HepG2 (cell line): ENCODE results near the gene HDHD3. TPM values are rescaled to one million over a fixed set of nuclear protein-coding genes. Genes with fewer than 3 reads are reported as not detected.

Experiments used
- ERF ChIP-seq: IDR thresholded peaks from 2 replicates; pipeline ENCODE4 v1.6.1; 2018; ENCODE audit warnings: missing biosample characterization, missing genetic modification reagents
- ETS1 ChIP-seq: sonication (generic); formaldehyde crosslinking; IDR thresholded peaks from 2 replicates; pipeline ENCODE4 v1.4.0; 2020; ENCODE audit warnings: missing genetic modification reagents
- ETV5 ChIP-seq: IDR thresholded peaks from 2 replicates; pipeline ENCODE4 v1.6.1; 2018; ENCODE audit warnings: missing biosample characterization, missing genetic modification reagents, inconsistent platforms, borderline replicate concordance
- GABPA ChIP-seq, 2 experiments: IDR thresholded peaks; 2 replicates each; pipeline ENCODE4 v1.6.1; 2011 to 2016; ENCODE audit warnings: low read depth in 2 of 2, low read length in 1 of 2, missing biosample characterization in 1 of 2, missing genetic modification characterization in 1 of 2
- HNRNPH1 ChIP-seq: fragments of 200-400 bp; formaldehyde crosslinking; optimal IDR thresholded peaks from 2 replicates; pipeline ENCODE3; 2017; ENCODE audit warnings: mild to moderate bottlenecking, low read depth, low read length
- HOXA5 ChIP-seq: sonication (generic); formaldehyde crosslinking; IDR thresholded peaks from 2 replicates; pipeline ENCODE4 v1.4.0; 2020; ENCODE audit warnings: missing genetic modification reagents
- JUN ChIP-seq: sonication (generic); formaldehyde crosslinking; IDR thresholded peaks from 2 replicates; pipeline ENCODE4 v1.4.0; 2020; ENCODE audit warnings: mild to moderate bottlenecking, missing genetic modification reagents
- NFYC ChIP-seq: IDR thresholded peaks from 2 replicates; pipeline ENCODE4 v1.6.1; 2016; ENCODE audit warnings: missing genetic modification reagents, missing compliant biosample characterization
- SAFB2 ChIP-seq: sonication (generic); formaldehyde crosslinking; IDR thresholded peaks from 2 replicates; pipeline ENCODE4 v1.5.1; 2020; ENCODE audit warnings: missing genetic modification reagents, low read depth, mild to moderate bottlenecking, borderline replicate concordance
- SNAPC2 ChIP-seq: sonication (generic); formaldehyde crosslinking; IDR thresholded peaks from 2 replicates; pipeline ENCODE4 v1.8.1; 2022; ENCODE audit warnings: mild to moderate bottlenecking, missing genetic modification reagents
- SRSF9 ChIP-seq: fragments of 200-400 bp; formaldehyde crosslinking; IDR thresholded peaks from 2 replicates; pipeline ENCODE4 v1.6.1; 2018; ENCODE audit warnings: borderline replicate concordance, mild to moderate bottlenecking, low read depth, low read length; ENCODE audit not compliant: insufficient read depth, poor library complexity, severe bottlenecking
- YEATS2 ChIP-seq: sonication (generic); formaldehyde crosslinking; IDR thresholded peaks from 2 replicates; pipeline ENCODE4 v1.4.0; 2020; ENCODE audit warnings: missing genetic modification reagents, borderline replicate concordance
- ZBTB20 ChIP-seq: sonication (generic); formaldehyde crosslinking; IDR thresholded peaks from 2 replicates; pipeline ENCODE4 v1.8.1; 2023; ENCODE audit warnings: missing genetic modification reagents, low read depth, mild to moderate bottlenecking, borderline replicate concordance
- ZBTB43 ChIP-seq: sonication (generic); formaldehyde crosslinking; conservative IDR thresholded peaks from 2 replicates; pipeline ENCODE4 v1.4.0; 2020; ENCODE audit warnings: missing genetic modification reagents
- ZFP82 ChIP-seq: sonication (generic); formaldehyde crosslinking; IDR thresholded peaks from 2 replicates; pipeline ENCODE4 v1.5.1; 2020; ENCODE audit warnings: mild to moderate bottlenecking, missing genetic modification reagents, borderline replicate concordance
- ZZZ3 ChIP-seq: sonication (generic); formaldehyde crosslinking; IDR thresholded peaks from 2 replicates; pipeline ENCODE4 v1.4.0; 2020; ENCODE audit warnings: missing genetic modification reagents, mild to moderate bottlenecking, borderline replicate concordance
- polyA plus RNA-seq, 8 experiments: library from polyadenylated mRNA; depleted of rRNA in 3 of 8; stranded (reverse) in 7 of 8; unstranded in 1 of 8; fragments of >200 nt; fragmentation: Illumina TruSeq in 4 of 8; extraction: Trizol in 4 of 8; gene quantifications; 2 replicates each; pipeline versions ENCODE4 v1.2.1 to v1.2.3, GENCODE V29; 2011 to 2016; ENCODE audit warnings: low read depth in 4 of 8, missing spikeins in 1 of 8, mixed read lengths in 1 of 8; ENCODE audit not compliant: insufficient read depth in 1 of 8
- total RNA-seq, 5 experiments: library from RNA; depleted of rRNA; stranded (reverse); fragments of >200 nt; fragmentation: Illumina TruSeq; extraction: Trizol; gene quantifications; 2 replicates each; pipeline ENCODE4 v1.2.3, GENCODE V29; 2016; ENCODE audit warnings: low read depth in 1 of 5
- TF ChIP-seq, protein P1 (sequence below): sonication (generic); formaldehyde crosslinking; IDR thresholded peaks from 2 replicates; pipeline ENCODE4 v1.8.1; 2023; ENCODE audit warnings: mild to moderate bottlenecking, missing genetic modification reagents
- TF ChIP-seq, protein P2 (sequence below): sonication (generic); formaldehyde crosslinking; IDR thresholded peaks from 2 replicates; pipeline ENCODE4 v1.9.0; 2021; ENCODE audit warnings: missing genetic modification reagents, borderline replicate concordance
- TF ChIP-seq, protein P3 (sequence below): sonication (generic); formaldehyde crosslinking; IDR thresholded peaks from 2 replicates; pipeline ENCODE4 v1.4.0; 2020; ENCODE audit warnings: missing genetic modification reagents

HDHD3 gene
- total and polyA plus RNA-seq, 2 of the 13 experiments (the other 11 are each of a cell fraction or from before 2014, with no cell fraction given) = 23.1 to 38.5 TPM

GRCh38 chr9:113376634-113377567 lies at the start of gene HDHD3 (continued):
- no peak for TF ChIP-seq ETS1 (CRISPR knock-in tag)
- TF ChIP-seq ETV5 (CRISPR knock-in tag) = peak; percentile 51; the same call in 1 of the 2 replicates
- no peak for TF ChIP-seq HOXA5
- TF ChIP-seq JUN (CRISPR knock-in tag) = 0 out of 2 replicates have a peak, but pooled peaks have one; percentile 32
- TF ChIP-seq, protein P1, sequence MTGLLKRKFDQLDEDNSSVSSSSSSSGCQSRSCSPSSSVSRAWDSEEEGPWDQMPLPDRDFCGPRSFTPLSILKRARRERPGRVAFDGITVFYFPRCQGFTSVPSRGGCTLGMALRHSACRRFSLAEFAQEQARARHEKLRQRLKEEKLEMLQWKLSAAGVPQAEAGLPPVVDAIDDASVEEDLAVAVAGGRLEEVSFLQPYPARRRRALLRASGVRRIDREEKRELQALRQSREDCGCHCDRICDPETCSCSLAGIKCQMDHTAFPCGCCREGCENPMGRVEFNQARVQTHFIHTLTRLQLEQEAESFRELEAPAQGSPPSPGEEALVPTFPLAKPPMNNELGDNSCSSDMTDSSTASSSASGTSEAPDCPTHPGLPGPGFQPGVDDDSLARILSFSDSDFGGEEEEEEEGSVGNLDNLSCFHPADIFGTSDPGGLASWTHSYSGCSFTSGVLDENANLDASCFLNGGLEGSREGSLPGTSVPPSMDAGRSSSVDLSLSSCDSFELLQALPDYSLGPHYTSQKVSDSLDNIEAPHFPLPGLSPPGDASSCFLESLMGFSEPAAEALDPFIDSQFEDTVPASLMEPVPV (CRISPR knock-in tag) = peak; percentile 53; the same call in 1 of the 2 replicates
- 0 out of 2 replicates have a peak, but pooled peaks have one; percentile 26 for TF ChIP-seq ZFP82 (CRISPR knock-in tag)
- TF ChIP-seq, protein P2, sequence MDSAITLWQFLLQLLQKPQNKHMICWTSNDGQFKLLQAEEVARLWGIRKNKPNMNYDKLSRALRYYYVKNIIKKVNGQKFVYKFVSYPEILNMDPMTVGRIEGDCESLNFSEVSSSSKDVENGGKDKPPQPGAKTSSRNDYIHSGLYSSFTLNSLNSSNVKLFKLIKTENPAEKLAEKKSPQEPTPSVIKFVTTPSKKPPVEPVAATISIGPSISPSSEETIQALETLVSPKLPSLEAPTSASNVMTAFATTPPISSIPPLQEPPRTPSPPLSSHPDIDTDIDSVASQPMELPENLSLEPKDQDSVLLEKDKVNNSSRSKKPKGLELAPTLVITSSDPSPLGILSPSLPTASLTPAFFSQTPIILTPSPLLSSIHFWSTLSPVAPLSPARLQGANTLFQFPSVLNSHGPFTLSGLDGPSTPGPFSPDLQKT (CRISPR knock-in tag) = no peak
- TF ChIP-seq ZBTB20 = peak; percentile 39; the same call in 1 of the 2 replicates
- 0 out of 2 replicates have a peak, but pooled peaks have one; percentile 31 for TF ChIP-seq NFYC (CRISPR knock-in tag)
- TF ChIP-seq, protein P3, sequence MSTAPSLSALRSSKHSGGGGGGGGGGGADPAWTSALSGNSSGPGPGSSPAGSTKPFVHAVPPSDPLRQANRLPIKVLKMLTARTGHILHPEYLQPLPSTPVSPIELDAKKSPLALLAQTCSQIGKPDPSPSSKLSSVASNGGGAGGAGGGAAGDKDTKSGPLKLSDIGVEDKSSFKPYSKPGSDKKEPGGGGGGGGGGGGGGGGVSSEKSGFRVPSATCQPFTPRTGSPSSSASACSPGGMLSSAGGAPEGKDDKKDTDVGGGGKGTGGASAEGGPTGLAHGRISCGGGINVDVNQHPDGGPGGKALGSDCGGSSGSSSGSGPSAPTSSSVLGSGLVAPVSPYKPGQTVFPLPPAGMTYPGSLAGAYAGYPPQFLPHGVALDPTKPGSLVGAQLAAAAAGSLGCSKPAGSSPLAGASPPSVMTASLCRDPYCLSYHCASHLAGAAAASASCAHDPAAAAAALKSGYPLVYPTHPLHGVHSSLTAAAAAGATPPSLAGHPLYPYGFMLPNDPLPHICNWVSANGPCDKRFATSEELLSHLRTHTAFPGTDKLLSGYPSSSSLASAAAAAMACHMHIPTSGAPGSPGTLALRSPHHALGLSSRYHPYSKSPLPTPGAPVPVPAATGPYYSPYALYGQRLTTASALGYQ (CRISPR knock-in tag) = 0 out of 2 replicates have a peak, but pooled peaks have one; percentile 18
- no peak for TF ChIP-seq SNAPC2 (CRISPR knock-in tag)
- 0 out of 2 replicates have a peak, but pooled peaks have one; percentile 31 for TF ChIP-seq ZZZ3 (CRISPR knock-in tag)
- TF ChIP-seq GABPA (IDR thresholded peaks at IDR 0.05; ENCODE audit: low read depth, low read length) = no peak
- TF ChIP-seq GABPA (CRISPR knock-in tag; IDR thresholded peaks at IDR 0.05; ENCODE audit: low read depth) = no peak
- no peak; the same call in 1 of the 2 replicates for TF ChIP-seq ZBTB43 (CRISPR knock-in tag)
- TF ChIP-seq ERF (CRISPR knock-in tag) = peak; percentile 82
- TF ChIP-seq HNRNPH1 = no peak
- no peak for TF ChIP-seq SAFB2 (CRISPR knock-in tag)
- peak; percentile 59; the same call in 1 of the 2 replicates for TF ChIP-seq YEATS2 (CRISPR knock-in tag)
- no peak for TF ChIP-seq SRSF9
